ENCODE results near the gene CDKL1.

- TF ChIP-seq CTCF (conservative IDR thresholded peaks at IDR 0.05 in 1 of 2, IDR thresholded peaks at IDR 0.05 in 1 of 2; ENCODE audit: low read depth in 1 of 2, low read length in 2 of 2) (no peak), EZH2 (IDR thresholded peaks at IDR 0.05; ENCODE audit: low read length, missing control alignments) (no peak)
These were observed 108.5 kb downstream of the CDKL1 start for GRCh38 chr14:50288146-50288545.
